K562 (cell line): Measurements from ENCODE around the gene PCSK7. TPM values are rescaled to one million over a fixed set of nuclear protein-coding genes. Genes with fewer than 3 reads are reported as not detected.

Experiments
- ATAC-seq: fragments of 200-7000 bp; cut with Tn5 transposase; 3 replicates; pipeline ENCODE4 v1.9.1; 2020; ENCODE audit warnings: moderate library complexity
- BruUV-seq: library from RNA; stranded (reverse); fragments of 400-500 nt; replicated peaks from 2 replicates; lab custom pipeline; 2021; lab: Mats Ljungman, UMichigan
- CTCF ChIA-PET: fragments of 300-600 bp; formaldehyde crosslinking; extraction: SDS; loops from one replicate; lab custom pipeline; 2021; ENCODE audit warnings: low intra/inter-chr PET ratio; lab: Yijun Ruan, JAX
- POLR2A ChIA-PET: fragments of 300-600, 350-650 bp; sonication (Branson Sonifier 250); formaldehyde crosslinking; extraction: SDS; loops from one replicate; lab custom pipeline; 2021; ENCODE audit warnings: antibody characterized with exemption, inconsistent platforms; lab: Yijun Ruan, JAX
- DNase-seq, 4 experiments: peaks; one replicate each; pipeline versions ENCODE4 v3.0.0 to v3.0.0-alpha.2; 2011 to 2018; ENCODE audit warnings: low spot score in 3 of 4, mixed read lengths in 3 of 4; ENCODE audit errors: extremely low read depth in 1 of 4
- FAIRE-seq: peaks from 2 replicates; lab custom pipeline; 2011; peaks lifted over from hg19 to GRCh38; lab: Jason Lieb, UNC
- H2AFZ ChIP-seq: 2 replicates; pipeline ENCODE4 v1.6.0; 2011; ENCODE audit warnings: low read depth, low read length, control low read depth, inconsistent platforms
- H3K27ac ChIP-seq: fragments of 200-600 bp; 3 replicates; pipeline ENCODE4 v1.8.0; 2011; ENCODE audit warnings: low read depth, mild to moderate bottlenecking, control low read depth, inconsistent platforms, low read length, moderate library complexity, mixed read lengths; ENCODE audit errors: extremely low read depth
- H3K27me3 ChIP-seq, 2 experiments: fragments of 300-600 bp in 1 of 2; 2 replicates in 1 of 2; 3 replicates in 1 of 2; pipeline versions ENCODE4 v1.6.0 to v1.8.0; 2011; ENCODE audit warnings: inconsistent platforms in 2 of 2, low read length in 2 of 2, mild to moderate bottlenecking in 1 of 2, mixed read lengths in 1 of 2, moderate library complexity in 1 of 2; ENCODE audit not compliant: control insufficient read depth in 2 of 2, insufficient read depth in 2 of 2
- H3K36me3 ChIP-seq: fragments of 300-600 bp; 3 replicates; pipeline ENCODE4 v1.8.0; 2011; ENCODE audit warnings: mild to moderate bottlenecking, low read length, inconsistent platforms; ENCODE audit not compliant: control insufficient read depth, insufficient read depth
- H3K4me1 ChIP-seq, 2 experiments: fragments of 200-600 bp in 1 of 2; replicated peaks in 1 of 2; 2 replicates in 1 of 2; 3 replicates in 1 of 2; pipeline versions ENCODE4 v1.5.1 to v1.8.0; 2011; ENCODE audit warnings: inconsistent platforms in 2 of 2, low read length in 2 of 2, mild to moderate bottlenecking in 1 of 2, mixed read lengths in 1 of 2, moderate library complexity in 1 of 2; ENCODE audit not compliant: control insufficient read depth in 2 of 2, insufficient read depth in 2 of 2
- H3K4me2 ChIP-seq: 2 replicates; pipeline ENCODE4 v1.6.1; 2011; ENCODE audit warnings: low read length, control low read depth, inconsistent platforms, mixed read lengths; ENCODE audit not compliant: insufficient read depth
- H3K4me3 ChIP-seq: fragments of 200-600 bp; sonication (generic), shearing (Covaris generic); 2 replicates; pipeline ENCODE4 v1.5.1; 2016; ENCODE audit warnings: control low read depth, inconsistent platforms
- H3K79me2 ChIP-seq: fragments of 200-600 bp; 3 replicates; pipeline ENCODE4 v1.8.0; 2011; ENCODE audit warnings: low read length, inconsistent platforms; ENCODE audit not compliant: control insufficient read depth, insufficient read depth
- H3K9ac ChIP-seq, 2 experiments: 2 replicates each; pipeline versions ENCODE4 v1.6.0 to v1.6.1; 2011; ENCODE audit warnings: low read depth in 2 of 2, low read length in 2 of 2, control low read depth in 1 of 2, inconsistent platforms in 1 of 2, mild to moderate bottlenecking in 1 of 2, mixed read lengths in 1 of 2; ENCODE audit not compliant: insufficient read depth in 1 of 2
- H3K9me1 ChIP-seq: one replicate; pipeline ENCODE4 v1.6.0; 2011; ENCODE audit warnings: inconsistent platforms, mild to moderate bottlenecking, low read length, moderate library complexity; ENCODE audit not compliant: control insufficient read depth, insufficient read depth
- H3K9me3 ChIP-seq: replicated peaks from 2 replicates; pipeline ENCODE4 v1.5.1; 2011; ENCODE audit warnings: low read depth, low read length, inconsistent platforms; ENCODE audit not compliant: control insufficient read depth, insufficient read depth
- H4K20me1 ChIP-seq: replicated peaks from 2 replicates; pipeline ENCODE4 v1.6.1; 2011; ENCODE audit warnings: low read length, inconsistent platforms, mixed read lengths; ENCODE audit not compliant: control insufficient read depth, insufficient read depth
- CXXC5 ChIP-seq: fragments of 250-450 bp; sonication (Bioruptor Pico); IDR thresholded peaks from 2 replicates; pipeline ENCODE4 v1.8.0; 2022; ENCODE audit warnings: inconsistent platforms, mild to moderate bottlenecking, moderate library complexity
- POLR2G ChIP-seq: fragments of 200-400 bp; formaldehyde crosslinking; IDR thresholded peaks from 2 replicates; pipeline ENCODE4 v1.6.1; 2017; ENCODE audit warnings: low read depth, mild to moderate bottlenecking, antibody characterized with exemption, low read length, moderate library complexity
- PPARD ChIP-seq: fragments of 250-450 bp; sonication (Bioruptor Pico); IDR thresholded peaks from 2 replicates; pipeline ENCODE4 v1.8.0; 2022; ENCODE audit warnings: inconsistent platforms, mild to moderate bottlenecking, moderate library complexity
- RBFOX2 ChIP-seq: fragments of 200-400 bp; formaldehyde crosslinking; IDR thresholded peaks from 2 replicates; pipeline ENCODE4 v1.6.1; 2017; ENCODE audit warnings: low read depth, mild to moderate bottlenecking, low read length, moderate library complexity
- ZNF212 ChIP-seq: fragments of 450-650 bp; formaldehyde crosslinking; IDR thresholded peaks from 2 replicates; pipeline ENCODE4 v1.4.0; 2020; ENCODE audit warnings: mild to moderate bottlenecking
- WGBS: fragments of 100-300 bp; shearing (Covaris generic); methylation state at CpG from one replicate; pipeline ENCODE4 v1.1.6; 2016; ENCODE audit warnings: low coverage, mixed read lengths; ENCODE audit not compliant: insufficient coverage; ENCODE audit errors: missing lambda C conversion rate; 5-methylcytosine and 5-hydroxymethylcytosine counted together
- in situ Hi-C: fragments of 300-500 bp; cut with MboI; formaldehyde crosslinking; loops from 4 replicates; pipeline ENCODE4 v1.15.0; 2018; ENCODE audit warnings: inconsistent platforms, mixed read lengths
- intact Hi-C: fragments of 100-400 bp; cut with micrococcal nuclease; formaldehyde crosslinking; loops from 2 replicates; pipeline ENCODE4 v1.14.2; 2022
- polyA plus RNA-seq, 8 experiments: library from polyadenylated mRNA; depleted of rRNA in 4 of 8; stranded (reverse) in 5 of 8; unstranded in 3 of 8; fragments of >200 nt; fragmentation: Nextera tagmentation in 2 of 8; fragmentation: Illumina TruSeq in 1 of 8; extraction: Ambion mirVana in 2 of 8; extraction: Trizol in 1 of 8; gene quantifications; 2 replicates each; pipeline versions ENCODE4 v1.2.1 to v1.2.3, GENCODE V29; 2011 to 2014; ENCODE audit warnings: inconsistent platforms in 1 of 8, missing spikeins in 1 of 8
- total RNA-seq, 7 experiments: library from RNA; depleted of rRNA in 6 of 7; stranded (reverse); fragments of >200 nt in 6 of 7; fragmentation: Illumina TruSeq in 2 of 7; extraction: Trizol in 2 of 7; gene quantifications; 2 replicates each; pipeline versions ENCODE4 v1.2.1 to v1.2.3, GENCODE V29; 2011 to 2021; ENCODE audit warnings: low replicate concordance in 1 of 7

PCSK7 gene
- total and polyA plus RNA-seq, 9 of the 15 experiments (the other 6 are each of a cell fraction or from before 2014, with no cell fraction given) = 3.1 to 29.2 (median 15.6) TPM

GRCh38 chr11:117192401-117192875, 39.4 kb downstream of the PCSK7 start:
- H3K79me2 ChIP-seq = no peaks in the 10 kb centered on the region
- peaks cover 3% of the 10 kb centered on the region; the same call in 1 of the 2 replicates for H4K20me1 ChIP-seq
- H3K9me1 ChIP-seq = no peaks in the 10 kb centered on the region
- no peak overlapping the region for H3K4me3 ChIP-seq
- TF ChIP-seq POLR2G = peak; percentile 40
- no peak for TF ChIP-seq ZNF212
- no peak for FAIRE-seq
- no TSS peak for BruUV-seq
- WGBS = 92% methylated on average over 10 of the region's 17 CpGs
- no peaks in the 10 kb centered on the region for H3K27me3 ChIP-seq
- no peak for ATAC-seq
- POLR2A ChIA-PET = interaction anchor here (0.6 to 1.0 kb wide), 2 partner anchors 9 to 10 kb away, joined by 5 to 6 read pairs; no protein-coding TSS in a partner anchor
- no peak overlapping the region for H3K27ac ChIP-seq
- peaks cover 0 to 15% of the 10 kb centered on the region in 2 experiments; a peak in 2 of 5 replicates for H3K4me1 ChIP-seq
- intact Hi-C loops (no loop called here), in situ Hi-C loops (no loop called here)
- CTCF ChIA-PET = no interaction called here
- H3K4me2 ChIP-seq = no peak overlapping the region
- no peak for DNase-seq
- H3K36me3 ChIP-seq = peaks cover 49% of the 10 kb centered on the region; the same call in 2 of the 3 replicates
- H2AFZ ChIP-seq = no peak overlapping the region
- no peak overlapping the region for H3K9ac ChIP-seq
- no peaks in the 10 kb centered on the region for H3K9me3 ChIP-seq

- ATAC-seq (no peak), FAIRE-seq (no peak), DNase-seq (no peak)
- no peak overlapping the region for H3K4me3 ChIP-seq
- H3K9me3 ChIP-seq = no peaks in the 10 kb centered on the region
- H3K9ac ChIP-seq = no peak overlapping the region
- no peaks in the 10 kb centered on the region for H3K27me3 ChIP-seq
- in situ Hi-C loops (no loop called here), intact Hi-C loops (no loop called here)
- POLR2A ChIA-PET = interaction anchor here (0.6 kb wide), 1 partner anchor 10 kb away, joined by 6 read pairs; no protein-coding TSS in a partner anchor
- no peak overlapping the region for H3K4me2 ChIP-seq
- H2AFZ ChIP-seq = no peak overlapping the region
- CTCF ChIA-PET = no interaction called here
- WGBS = 87% methylated on average over 23 of the region's 26 CpGs
- peaks cover 3% of the 10 kb centered on the region; the same call in 1 of the 2 replicates for H4K20me1 ChIP-seq
- no peaks in the 10 kb centered on the region for H3K79me2 ChIP-seq
- H3K27ac ChIP-seq = no peak overlapping the region
- TF ChIP-seq RBFOX2 (peak; percentile 27; the same call in 1 of the 2 replicates), POLR2G (peak; percentile 36), PPARD (CRISPR knock-in tag) (no peak), CXXC5 (CRISPR knock-in tag) (no peak)
- no peaks in the 10 kb centered on the region for H3K9me1 ChIP-seq
- no TSS peak for BruUV-seq
- peaks cover 51% of the 10 kb centered on the region; the same call in 2 of the 3 replicates for H3K36me3 ChIP-seq
- peaks cover 0 to 14% of the 10 kb centered on the region in 2 experiments; a peak in 2 of 5 replicates for H3K4me1 ChIP-seq
These were observed 40.0 kb downstream of the PCSK7 start for GRCh38 chr11:117191680-117192400.
